ENCODE data around the gene AFP. TPM values are rescaled to one million over a fixed set of nuclear protein-coding genes. Genes with fewer than 3 reads are reported as not detected.

Gene AFP
- total RNA-seq, 1 donor from 2014 or later = not detected

GRCh38 chr4:73396304-73396703 is 39.7 kb upstream of the AFP start:
- Mint-ChIP-seq H3K36me3 (ENCODE audit: low read depth) (no peaks in the 10 kb centered on the region), H3K4me3 (no peak overlapping the region), H3K4me1 (no peaks in the 10 kb centered on the region), H3K27me3 (ENCODE audit: low read depth) (no peaks in the 10 kb centered on the region), H3K27ac (ENCODE audit: unreplicated experiment) (no peak overlapping the region), H3K9me3 (no peaks in the 10 kb centered on the region)
- no peak for DNase-seq (ENCODE audit: low read depth, low spot score)
- no peak for TF ChIP-seq CTCF (conservative IDR thresholded peaks at IDR 0.05)

GRCh38 chr4:73396993-73397972 is 38.7 kb upstream of the AFP start:
- no peak overlapping the region for H3K27ac Mint-ChIP-seq (ENCODE audit: unreplicated experiment)
- no peaks in the 10 kb centered on the region for H3K36me3 Mint-ChIP-seq (ENCODE audit: low read depth)
- no peaks in the 10 kb centered on the region for H3K4me1 Mint-ChIP-seq
- no peaks in the 10 kb centered on the region for H3K27me3 Mint-ChIP-seq (ENCODE audit: low read depth)
- TF ChIP-seq CTCF (conservative IDR thresholded peaks at IDR 0.05) = no peak
- DNase-seq (ENCODE audit: low read depth, low spot score) = no peak
- H3K9me3 Mint-ChIP-seq = no peaks in the 10 kb centered on the region
- no peak overlapping the region for H3K4me3 Mint-ChIP-seq

GRCh38 chr4:73401412-73401811 is 34.6 kb upstream of the AFP start:
- Mint-ChIP-seq H3K4me1 (no peaks in the 10 kb centered on the region), H3K36me3 (ENCODE audit: low read depth) (no peaks in the 10 kb centered on the region), H3K9me3 (no peaks in the 10 kb centered on the region), H3K4me3 (no peak overlapping the region), H3K27ac (ENCODE audit: unreplicated experiment) (no peak overlapping the region), H3K27me3 (ENCODE audit: low read depth) (no peaks in the 10 kb centered on the region)
- no peak for TF ChIP-seq CTCF (conservative IDR thresholded peaks at IDR 0.05)
- no peak for DNase-seq (ENCODE audit: low read depth, low spot score)

- H3K4me3 Mint-ChIP-seq = no peak within 1 kb of the TSS
Observed at GRCh38 chr4:73404042-73404441, 32.0 kb upstream of the AFP start, which contains the start of gene ALB. Gene ALB, plus strand, starts transcription at chr4:73404287. Its CDS starts 41 bp downstream, at chr4:73404328.

GRCh38 chr4:73404457-73404856 is 31.6 kb upstream of the AFP start:
- no peak for DNase-seq (ENCODE audit: low read depth, low spot score)
- Mint-ChIP-seq H3K36me3 (ENCODE audit: low read depth) (no peaks in the 10 kb centered on the region), H3K4me3 (no peak overlapping the region), H3K9me3 (no peaks in the 10 kb centered on the region), H3K27me3 (ENCODE audit: low read depth) (no peaks in the 10 kb centered on the region), H3K4me1 (no peaks in the 10 kb centered on the region), H3K27ac (ENCODE audit: unreplicated experiment) (no peak overlapping the region)
- no peak for TF ChIP-seq CTCF (conservative IDR thresholded peaks at IDR 0.05)

More at GRCh38 chr4:73404042-73404441, 32.0 kb upstream of the AFP start, which contains the start of gene ALB:
- H3K9me3 Mint-ChIP-seq = no peaks in the 10 kb centered on the region
- H3K4me1 Mint-ChIP-seq = no peaks in the 10 kb centered on the region
- no peaks in the 10 kb centered on the region for H3K27me3 Mint-ChIP-seq (ENCODE audit: low read depth)
- no peak for TF ChIP-seq CTCF (conservative IDR thresholded peaks at IDR 0.05)
- H3K36me3 Mint-ChIP-seq (ENCODE audit: low read depth) = no peaks in the 10 kb centered on the region
- H3K27ac Mint-ChIP-seq (ENCODE audit: unreplicated experiment) = no peak within 1 kb of the TSS
- DNase-seq (ENCODE audit: low read depth, low spot score) = no peak
